GM13976 (cell line): ENCODE data around the gene AZU1.

ENCODE experiments used
- DNase-seq: peaks from one replicate; pipeline ENCODE4 v3.0.0; 2012; ENCODE audit warnings: low spot score
- CTCF ChIP-seq: IDR thresholded peaks from 2 replicates; pipeline ENCODE4 v1.5.1; 2012; ENCODE audit warnings: borderline replicate concordance, mild to moderate bottlenecking; ENCODE audit not compliant: insufficient read depth; ENCODE audit errors: extremely low read depth, missing control alignments, control extremely low read depth
- in situ Hi-C: fragments of 300-500 bp; cut with MboI; formaldehyde crosslinking; loops from one replicate; pipeline ENCODE4 v1.12.0; 2022; ENCODE audit warnings: low sequenced_read_pairs, mixed read lengths, inconsistent platforms; ENCODE audit not compliant: unreplicated experiment

AZU1 gene

GRCh38 chr19:791007-791566 lies 36.5 kb upstream of the AZU1 start:
- in situ Hi-C loops = no loop called here
- DNase-seq = no peak
- no peak for TF ChIP-seq CTCF

GRCh38 chr19:791567-792305 lies 35.9 kb upstream of the AZU1 start:
- TF ChIP-seq CTCF = no peak
- in situ Hi-C loops = no loop called here
- DNase-seq = no peak

DNA sequence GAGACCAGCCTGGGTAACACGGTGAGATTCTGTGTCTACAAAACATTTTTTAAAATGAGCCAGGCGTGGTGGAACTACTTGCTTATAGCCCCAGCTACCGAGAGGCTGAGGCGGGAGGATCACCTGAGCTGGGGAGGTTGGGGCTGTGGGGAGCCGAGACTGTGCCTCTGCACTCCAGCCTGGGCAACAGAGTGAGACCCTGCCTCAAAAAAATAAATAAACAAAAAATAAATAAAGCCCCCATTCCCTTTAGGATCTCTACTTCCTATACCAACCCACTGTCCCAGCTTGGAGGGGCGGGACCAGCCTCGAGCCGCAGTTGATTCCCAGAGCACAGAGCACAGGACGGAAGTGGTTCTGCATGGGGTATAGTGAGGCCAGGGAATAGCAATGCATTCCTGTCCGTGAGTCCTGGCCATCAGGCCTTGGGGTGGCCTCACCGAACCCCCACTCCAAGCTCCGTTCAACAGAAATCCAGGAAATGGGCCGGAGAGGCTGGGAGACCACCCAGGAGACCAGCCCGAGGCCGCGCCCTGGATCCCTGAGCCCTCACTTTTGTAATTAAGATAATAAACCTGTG lies 35.2 kb upstream of the AZU1 start:
- no peak for DNase-seq
- no peak for TF ChIP-seq CTCF
- in situ Hi-C loops = no loop called here

DNA sequence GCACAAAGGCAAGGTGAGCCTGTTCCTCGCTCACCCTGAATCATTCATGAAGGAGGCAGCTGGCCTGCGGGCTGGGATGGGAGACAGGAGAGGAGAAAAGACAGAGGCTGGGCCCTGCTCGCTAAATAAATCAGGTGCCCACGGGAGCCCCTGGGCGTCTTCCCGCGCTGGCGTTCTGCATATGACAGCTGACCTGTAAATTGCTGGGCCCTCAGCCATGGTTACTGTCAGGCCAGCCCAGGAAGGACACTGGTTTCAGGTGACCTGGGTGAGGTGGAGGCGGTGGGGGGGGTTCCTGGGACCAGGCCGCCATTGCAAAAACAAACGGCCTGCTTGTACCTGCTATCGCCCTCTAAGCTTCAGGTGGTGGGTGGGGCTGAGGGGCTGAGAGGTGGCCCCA lies 33.8 kb upstream of the AZU1 start:
- TF ChIP-seq CTCF = no peak
- DNase-seq = no peak
- in situ Hi-C loops = no loop called here

- in situ Hi-C loops = no loop called here
- no peak for TF ChIP-seq CTCF
- DNase-seq = no peak
These were observed 32.5 kb upstream of the AZU1 start for GRCh38 chr19:795073-795611.

DNA sequence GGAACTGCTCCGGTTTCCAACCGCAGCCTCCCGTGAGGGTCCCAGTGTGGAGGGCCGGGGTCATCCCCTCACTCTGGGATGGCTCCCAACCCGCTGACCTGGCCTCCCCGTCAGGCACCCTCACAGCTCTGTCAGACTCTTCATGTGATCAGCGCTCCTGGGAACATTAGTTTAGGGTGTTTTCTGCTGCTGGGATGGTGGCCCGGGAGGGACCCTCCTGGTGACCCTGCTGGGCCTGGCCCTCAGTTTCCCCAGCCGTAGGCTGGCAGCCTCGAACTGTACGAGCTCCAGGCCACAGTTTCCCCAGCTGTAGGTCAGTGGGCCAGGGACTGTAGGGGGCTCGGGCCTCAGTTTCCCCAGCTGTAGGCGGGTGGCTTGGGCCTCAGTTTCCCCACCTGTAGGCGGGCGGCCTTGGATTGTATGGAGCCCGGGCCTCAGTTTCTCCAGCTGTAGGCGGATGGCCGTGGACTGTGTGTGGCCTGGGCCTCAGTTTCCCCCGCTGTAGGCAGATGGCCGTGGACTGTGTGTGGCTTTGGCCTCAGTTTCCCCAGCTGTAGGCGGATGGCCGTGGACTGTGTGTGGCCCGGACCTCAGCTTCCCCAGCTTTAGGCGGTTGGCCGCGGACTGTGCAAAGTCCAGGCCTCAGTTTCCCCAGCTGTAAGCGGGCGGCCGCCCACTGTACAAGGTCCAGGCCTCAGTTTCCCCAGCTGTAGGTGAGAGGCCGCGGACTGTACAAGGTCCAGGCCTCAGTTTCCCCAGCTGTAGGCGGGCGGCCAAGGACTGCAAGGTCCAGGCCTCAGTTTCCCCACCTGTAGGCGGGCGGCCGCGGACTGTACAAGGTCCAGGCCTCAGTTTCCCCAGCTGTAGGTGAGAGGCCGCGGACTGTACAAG lies 31.7 kb upstream of the AZU1 start:
- DNase-seq = no peak
- TF ChIP-seq CTCF = no peak
- in situ Hi-C loops = no loop called here
